GM21528 (cell line): ENCODE results near the gene PRCP.

Experiments used
- ATAC-seq: cut with Tn5 transposase; IDR thresholded peaks from one replicate; pipeline ENCODE4 v1.9.1; 2021; ENCODE audit warnings: mild to moderate bottlenecking, moderate library complexity; ENCODE audit not compliant: unreplicated experiment, low FRiP score

The PRCP gene

DNA sequence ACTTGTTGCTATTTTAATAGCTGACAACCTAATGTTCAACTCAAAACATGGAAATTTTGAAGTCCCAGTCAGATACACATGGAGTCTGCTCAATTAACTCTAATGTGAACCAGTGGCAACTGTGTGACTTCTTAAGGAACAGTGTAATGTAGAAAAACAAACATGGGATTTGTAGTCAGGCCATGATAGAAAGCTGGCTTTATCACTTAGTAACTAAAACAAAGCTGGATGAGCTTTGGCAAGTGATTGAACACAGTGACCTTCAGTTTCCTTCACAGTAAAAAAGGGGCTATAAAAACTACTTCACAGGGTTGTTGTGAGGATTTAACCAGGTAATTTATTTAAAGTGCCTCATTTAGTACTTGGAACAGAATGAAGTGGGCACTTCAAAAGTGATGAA lies 62.6 kb downstream of the PRCP start:
- no peak for ATAC-seq

DNA sequence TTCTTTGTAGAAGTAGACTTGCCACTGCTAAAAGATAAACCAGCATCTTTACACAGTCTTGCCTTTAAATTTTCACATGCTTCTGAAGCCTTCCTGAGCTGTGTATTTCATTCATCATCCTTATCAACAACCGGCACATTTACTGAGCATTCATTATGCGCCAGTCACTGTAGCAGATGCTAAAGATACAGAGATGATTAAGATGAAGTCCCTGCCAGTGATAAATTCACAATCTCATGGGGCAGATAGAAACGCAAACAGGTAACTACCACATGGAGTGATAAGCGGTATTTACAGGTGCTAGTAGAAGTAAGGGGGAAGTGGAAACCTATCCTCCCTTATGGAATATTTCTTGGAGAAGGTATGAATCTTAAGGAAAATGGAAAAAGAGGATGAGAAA lies 67.2 kb downstream of the PRCP start:
- no peak for ATAC-seq

DNA sequence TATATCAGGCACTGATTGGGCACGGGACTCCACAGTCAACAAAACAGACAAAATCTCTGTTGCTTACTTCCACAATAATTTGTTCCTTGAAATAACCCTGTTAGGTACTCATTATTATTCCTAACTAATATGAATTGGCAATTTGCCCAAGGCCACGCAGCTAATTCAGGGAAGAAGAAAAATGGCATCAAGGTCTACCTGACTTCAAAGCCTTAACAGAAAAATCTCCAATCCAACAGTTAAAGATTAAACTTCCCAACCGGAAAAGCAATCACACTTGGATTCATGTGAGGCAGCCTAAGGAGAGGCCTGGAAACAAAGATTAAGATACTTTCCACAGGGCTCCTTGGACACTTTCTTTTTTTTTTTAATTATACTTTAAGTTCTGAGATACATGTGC lies 68.9 kb downstream of the PRCP start:
- no peak for ATAC-seq

DNA sequence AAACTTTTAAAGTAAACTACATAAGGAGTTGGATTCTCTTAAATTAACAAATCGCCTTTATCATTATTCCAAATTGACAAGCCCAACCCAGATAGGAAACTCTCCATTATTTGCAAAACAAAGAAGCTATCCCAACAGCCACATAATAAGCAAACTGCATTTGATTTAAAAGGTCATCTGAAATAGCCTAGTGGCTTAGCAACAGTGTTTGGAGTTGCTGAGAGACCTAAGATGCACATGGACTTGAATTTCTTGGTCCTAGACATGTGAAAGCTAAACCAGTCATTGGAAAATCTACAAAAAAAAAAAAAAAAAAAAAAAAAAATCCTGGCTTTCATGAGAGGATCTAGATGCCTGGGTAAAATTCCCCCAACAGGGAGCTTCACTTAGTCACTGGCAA lies 69.5 kb downstream of the PRCP start:
- no peak for ATAC-seq

GRCh38 chr11:82829101-82829500 lies 71.1 kb downstream of the PRCP start:
- no peak for ATAC-seq

DNA sequence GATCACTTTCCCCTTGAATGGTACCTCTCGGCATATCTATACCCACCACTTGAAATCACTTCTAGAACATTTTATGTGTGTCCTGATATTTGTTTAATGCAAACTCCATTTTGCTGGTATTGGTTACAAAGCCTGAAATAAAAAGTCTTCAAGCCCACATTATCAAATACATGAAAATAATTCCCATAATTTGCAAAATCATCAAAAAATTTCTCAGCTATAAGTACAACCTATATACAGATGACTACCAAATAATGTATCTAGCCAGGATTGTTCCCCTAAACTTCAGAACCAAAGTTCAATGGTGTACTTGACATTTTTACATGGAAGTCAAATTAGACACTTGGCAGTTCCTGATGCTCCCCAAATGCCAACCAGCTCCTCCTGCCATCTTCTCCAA lies 71.8 kb downstream of the PRCP start:
- ATAC-seq, result no peak

DNA sequence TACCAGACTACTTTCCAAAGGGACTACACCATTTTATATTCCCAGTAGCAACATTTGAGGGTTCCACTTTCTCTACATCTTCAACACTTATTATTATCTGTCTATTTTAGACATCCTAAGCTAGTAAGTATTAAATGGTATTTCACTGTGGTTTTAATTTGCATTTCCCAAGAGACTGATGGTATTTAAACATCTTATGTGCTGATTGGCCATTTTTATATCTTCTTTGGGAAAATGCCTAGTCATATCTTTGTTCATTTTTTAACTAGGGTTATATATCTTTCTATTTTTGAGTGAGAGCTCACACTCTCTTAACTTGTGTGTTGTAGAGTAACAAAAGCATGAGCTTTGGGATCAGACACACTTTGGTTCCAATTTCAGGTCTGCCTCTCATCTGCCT lies 73.7 kb downstream of the PRCP start:
- no peak for ATAC-seq

DNA sequence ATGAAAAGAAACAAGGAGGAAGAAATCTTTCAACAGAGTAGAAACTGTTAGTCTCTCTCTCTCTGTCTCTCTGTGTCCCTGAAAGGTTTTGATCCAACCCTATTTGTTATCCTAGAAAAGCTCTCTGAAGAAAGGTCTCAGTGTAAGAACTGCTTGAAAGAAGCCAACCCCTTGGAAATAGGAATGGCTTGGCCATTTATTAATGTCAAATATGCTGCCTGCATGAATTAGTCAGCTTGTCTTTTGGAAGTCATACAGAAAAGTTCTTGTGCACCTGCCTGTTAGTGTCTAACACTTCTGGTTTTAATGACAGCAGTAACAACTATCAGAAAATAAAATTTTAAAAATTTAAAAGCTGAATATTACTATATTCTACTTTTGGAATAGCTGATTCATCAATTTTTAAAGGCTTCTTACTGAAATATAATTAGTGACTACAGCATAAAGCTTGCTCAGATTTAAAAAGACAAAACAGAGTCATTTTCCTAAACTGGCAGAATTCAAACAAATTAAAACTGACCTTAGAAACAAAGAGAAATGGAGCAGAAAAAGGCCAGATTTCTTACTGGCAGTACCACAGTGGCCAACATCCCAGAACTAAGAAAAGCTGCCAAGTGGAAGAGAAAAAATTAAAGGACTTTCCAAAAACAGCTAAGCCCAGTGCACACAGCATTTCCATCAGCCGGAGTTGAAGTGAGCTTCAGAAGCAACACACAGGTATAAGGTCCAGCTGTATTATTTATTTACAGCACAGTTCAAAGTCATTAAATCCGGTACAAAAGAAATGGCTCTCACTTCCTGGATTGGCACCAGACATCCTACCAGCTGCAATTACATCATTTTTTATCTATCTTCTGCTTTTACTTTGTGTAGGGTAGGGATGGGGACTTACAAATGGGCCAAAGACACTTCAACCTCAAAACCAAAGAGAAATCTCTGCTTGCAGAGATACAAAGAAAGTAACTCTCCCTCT lies 76.3 kb downstream of the PRCP start:
- no peak for ATAC-seq

DNA sequence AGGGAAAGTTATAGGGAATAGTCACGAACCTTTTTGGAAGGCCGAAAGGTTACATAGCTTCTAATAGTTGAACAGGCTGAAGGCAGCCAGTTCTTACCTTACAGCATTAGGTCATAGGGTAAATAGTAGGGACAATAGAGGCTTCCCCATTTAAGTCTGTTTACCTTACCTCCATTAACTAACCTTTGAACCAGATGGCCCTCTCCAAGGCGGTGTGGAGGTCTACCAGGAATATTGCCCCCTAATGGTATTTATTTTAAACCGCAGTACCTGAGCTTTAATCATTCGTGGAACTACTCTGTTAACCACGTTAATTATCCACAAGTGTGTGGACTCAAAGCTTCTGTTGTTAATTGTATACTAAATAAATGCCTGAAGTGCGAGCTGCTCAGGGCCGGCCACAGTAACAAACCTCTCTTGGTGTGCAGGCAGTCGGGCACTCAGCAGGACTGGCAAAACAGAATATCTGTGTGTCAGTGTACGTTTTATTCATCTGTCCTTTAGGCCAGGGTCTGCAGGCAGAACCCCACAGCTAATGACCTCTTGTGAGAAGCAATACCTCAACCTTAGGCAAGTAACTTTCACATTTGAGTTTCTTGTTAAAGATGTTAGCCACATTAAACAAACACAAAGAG lies 81.7 kb downstream of the PRCP start:
- ATAC-seq, result no peak

DNA sequence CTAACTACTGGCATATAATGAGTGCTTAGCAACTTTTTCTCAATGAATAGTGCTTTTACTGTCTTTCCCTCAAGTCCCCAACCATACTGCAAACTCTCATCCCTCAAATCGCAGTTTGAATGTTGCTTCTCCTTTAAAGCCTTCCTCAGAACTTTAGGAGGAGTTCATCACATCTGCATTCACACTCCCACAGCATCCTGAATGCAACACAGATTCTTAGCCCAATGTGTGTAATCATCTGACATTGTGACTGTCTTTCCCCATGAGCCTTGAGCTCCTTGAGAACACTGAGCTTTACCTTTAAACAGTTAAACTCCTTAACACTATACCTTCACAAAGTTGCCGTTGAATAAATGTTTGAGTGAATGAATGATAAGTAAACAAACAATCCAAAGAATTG lies 84.8 kb downstream of the PRCP start:
- no peak for ATAC-seq

DNA sequence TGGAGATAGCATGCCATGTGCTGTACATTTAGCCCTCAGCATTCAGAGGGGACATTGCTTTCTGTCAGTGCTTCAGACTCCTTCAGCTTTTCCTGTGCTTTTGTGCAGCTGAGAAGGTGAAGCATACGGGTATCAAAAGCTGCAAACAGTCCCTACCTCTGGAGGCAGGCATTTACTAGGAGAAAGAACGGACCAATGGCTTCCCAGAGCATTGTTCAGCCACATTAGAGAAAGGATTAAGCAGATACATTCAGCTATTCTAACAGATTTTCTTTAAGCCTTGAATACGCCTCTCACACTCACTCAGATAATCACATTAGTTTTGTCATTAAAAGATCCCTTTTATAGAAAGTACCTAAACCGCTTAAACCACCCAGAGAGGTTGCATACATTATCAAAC lies 85.9 kb downstream of the PRCP start:
- no peak for ATAC-seq

DNA sequence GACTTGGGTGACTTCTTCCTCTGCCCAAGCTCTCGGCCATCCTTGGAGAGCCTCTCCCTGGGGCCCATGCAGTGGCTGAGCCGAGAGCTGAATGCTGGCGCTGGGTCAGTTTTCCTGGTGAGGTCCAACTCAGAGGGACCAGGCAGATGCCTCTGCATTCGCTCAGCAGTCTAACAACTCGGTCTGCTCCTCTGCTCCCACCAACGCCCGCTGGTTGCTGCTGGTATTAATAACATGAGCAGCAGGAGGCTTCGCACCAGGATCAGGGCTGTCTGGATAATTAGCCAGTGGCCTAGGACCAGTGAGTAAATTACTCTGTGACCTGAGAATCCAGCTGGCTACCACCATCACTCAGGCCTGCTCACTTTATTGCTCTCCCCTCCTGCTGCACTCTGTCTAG lies 88.9 kb downstream of the PRCP start:
- no peak for ATAC-seq

GRCh38 chr11:82810738-82811137 lies 89.5 kb downstream of the PRCP start:
- ATAC-seq, result no peak

GRCh38 chr11:82810326-82810725 lies 89.9 kb downstream of the PRCP start:
- no peak for ATAC-seq

DNA sequence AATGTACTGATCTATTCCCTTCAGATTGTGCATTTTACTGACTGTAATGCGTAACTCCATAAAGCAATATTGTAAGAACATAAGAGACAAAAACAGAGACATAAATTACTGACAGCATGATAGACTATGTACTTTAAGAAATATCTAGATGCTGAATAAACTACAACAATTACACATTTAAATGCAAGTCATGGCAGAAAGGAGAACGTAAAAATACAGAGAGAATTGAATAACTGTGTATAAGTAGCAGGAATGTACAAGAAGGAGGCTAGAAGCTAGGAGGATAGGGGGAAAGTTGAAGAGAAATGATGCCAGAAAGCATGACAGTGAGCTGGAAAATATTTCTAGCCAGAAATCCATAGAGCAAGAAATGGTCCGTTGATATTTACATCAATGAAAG lies 92.6 kb downstream of the PRCP start:
- ATAC-seq, result no peak

- no peak for ATAC-seq
These were observed 97.5 kb downstream of the PRCP start for GRCh38 chr11:82802710-82803109.

DNA sequence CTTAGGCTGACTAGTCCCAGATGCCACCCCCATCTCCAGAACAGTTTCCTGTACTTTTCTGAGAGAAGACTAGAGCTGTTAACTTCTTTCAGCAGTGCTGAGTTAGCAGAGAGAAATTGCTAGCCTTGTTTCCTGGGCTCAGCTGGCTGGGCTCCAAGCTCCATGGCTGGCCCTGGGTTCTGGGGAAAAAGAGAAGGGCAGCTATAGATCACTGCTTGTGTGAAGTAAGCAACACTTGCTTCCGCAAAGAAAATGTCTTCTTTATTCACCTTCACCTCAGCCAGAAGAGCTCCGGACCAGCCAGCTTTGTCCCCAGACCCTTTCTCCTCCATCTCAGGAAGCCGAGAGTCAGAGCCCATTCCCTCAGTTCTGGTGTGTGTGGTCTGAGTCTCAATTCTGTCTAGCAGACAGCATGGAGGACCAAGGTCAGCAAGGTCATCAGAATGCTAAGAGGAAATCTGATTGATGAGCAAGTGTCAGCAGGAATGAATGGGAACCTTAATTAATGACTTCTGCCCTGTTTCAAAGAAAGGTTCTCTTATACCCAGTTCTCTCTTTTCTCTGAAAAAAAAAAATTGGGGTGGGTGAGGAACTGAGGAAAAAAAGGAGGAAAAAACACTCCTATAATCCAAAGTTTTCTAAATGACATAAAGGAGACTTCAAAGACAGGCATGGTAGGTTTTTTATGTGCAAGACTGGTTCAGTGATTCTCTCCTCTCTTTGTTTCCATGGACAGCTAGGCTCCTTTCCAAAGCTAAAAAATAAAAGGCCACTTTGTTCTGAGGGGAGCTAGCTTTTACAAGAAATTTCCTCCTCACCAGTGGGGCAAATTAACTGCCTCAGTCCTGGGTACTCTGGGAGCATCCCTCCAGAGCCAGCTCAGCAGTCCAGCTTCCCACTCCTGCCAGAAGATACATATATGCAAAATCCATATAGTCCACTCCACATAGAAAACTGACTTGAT lies 103.0 kb downstream of the PRCP start:
- ATAC-seq, result no peak

- ATAC-seq, result no peak
These were observed 105.7 kb downstream of the PRCP start for GRCh38 chr11:82794490-82794889.

GRCh38 chr11:82792822-82793569 lies 107.2 kb downstream of the PRCP start:
- no peak for ATAC-seq

- ATAC-seq, result no peak
These were observed 107.9 kb downstream of the PRCP start for GRCh38 chr11:82792319-82792718.
